ENCODE results near the gene CXCL16. TPM values are rescaled to one million over a fixed set of nuclear protein-coding genes. Genes with fewer than 3 reads are reported as not detected.

CXCL16 gene
- total RNA-seq, 1 donor from 2014 or later, result 32.3 TPM

- DNase-seq (ENCODE audit: low read depth), result no peak
- TF ChIP-seq, protein P1, sequence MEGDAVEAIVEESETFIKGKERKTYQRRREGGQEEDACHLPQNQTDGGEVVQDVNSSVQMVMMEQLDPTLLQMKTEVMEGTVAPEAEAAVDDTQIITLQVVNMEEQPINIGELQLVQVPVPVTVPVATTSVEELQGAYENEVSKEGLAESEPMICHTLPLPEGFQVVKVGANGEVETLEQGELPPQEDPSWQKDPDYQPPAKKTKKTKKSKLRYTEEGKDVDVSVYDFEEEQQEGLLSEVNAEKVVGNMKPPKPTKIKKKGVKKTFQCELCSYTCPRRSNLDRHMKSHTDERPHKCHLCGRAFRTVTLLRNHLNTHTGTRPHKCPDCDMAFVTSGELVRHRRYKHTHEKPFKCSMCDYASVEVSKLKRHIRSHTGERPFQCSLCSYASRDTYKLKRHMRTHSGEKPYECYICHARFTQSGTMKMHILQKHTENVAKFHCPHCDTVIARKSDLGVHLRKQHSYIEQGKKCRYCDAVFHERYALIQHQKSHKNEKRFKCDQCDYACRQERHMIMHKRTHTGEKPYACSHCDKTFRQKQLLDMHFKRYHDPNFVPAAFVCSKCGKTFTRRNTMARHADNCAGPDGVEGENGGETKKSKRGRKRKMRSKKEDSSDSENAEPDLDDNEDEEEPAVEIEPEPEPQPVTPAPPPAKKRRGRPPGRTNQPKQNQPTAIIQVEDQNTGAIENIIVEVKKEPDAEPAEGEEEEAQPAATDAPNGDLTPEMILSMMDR (conservative IDR thresholded peaks at IDR 0.05; ENCODE audit: low read depth, low read length), result no peak
- no peak overlapping the region for H3K4me3 ChIP-seq (ENCODE audit: low read depth, low read length)
Measured at GRCh38 chr17:4742629-4743028, 2.9 kb upstream of the CXCL16 start.

DNA sequence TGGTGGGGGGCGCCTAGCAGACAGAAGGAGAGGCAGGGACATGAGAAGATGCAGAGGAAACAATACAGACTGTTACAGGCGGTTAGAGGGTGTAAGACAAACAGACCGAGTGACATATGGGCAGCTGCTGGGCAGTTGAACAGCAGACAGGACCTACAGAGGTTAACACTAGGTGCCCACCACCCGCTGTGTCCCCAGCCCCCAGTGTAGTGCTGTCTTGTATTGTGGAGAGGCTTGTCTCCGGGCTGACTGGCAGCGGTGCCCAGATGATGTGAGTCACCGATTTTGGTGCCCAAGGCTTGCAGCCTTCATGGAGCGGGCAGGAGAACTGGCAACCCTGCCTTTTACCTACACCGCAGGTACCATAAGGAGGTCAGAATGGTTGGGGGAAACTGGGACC lies 2.4 kb upstream of the CXCL16 start:
- TF ChIP-seq, protein P1 (conservative IDR thresholded peaks at IDR 0.05; ENCODE audit: low read depth, low read length), result no peak

GRCh38 chr17:4741544-4741943 lies 1.8 kb upstream of the CXCL16 start:
- no peak overlapping the region for H3K4me3 ChIP-seq (ENCODE audit: low read depth, low read length)
- DNase-seq (ENCODE audit: low read depth), result no peak
- TF ChIP-seq, protein P1 (conservative IDR thresholded peaks at IDR 0.05; ENCODE audit: low read depth, low read length), result no peak

More for the DNA sequence above, 2.4 kb upstream of the CXCL16 start:
- no peak overlapping the region for H3K4me3 ChIP-seq (ENCODE audit: low read depth, low read length)
- DNase-seq (ENCODE audit: low read depth), result no peak

DNA sequence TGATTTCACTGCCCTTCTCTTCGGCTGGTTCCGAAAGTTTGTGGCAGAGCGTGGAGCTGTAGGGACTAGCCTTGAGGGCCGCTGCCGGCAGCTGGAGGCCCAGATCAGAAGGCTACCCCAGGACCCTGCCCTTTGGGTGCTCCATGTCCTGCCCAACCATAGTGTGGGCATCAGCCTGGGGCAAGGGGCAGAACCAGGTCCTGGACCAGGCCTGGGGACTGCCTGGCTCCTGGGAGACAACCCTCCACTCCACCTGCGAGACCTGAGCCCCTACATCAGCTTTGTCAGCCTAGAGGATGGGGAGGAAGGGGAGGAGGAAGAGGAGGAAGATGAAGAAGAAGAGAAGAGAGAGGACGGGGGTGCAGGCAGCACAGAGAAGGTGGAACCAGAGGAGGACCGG lies 856 bp upstream of the CXCL16 start:
- TF ChIP-seq, protein P1 (conservative IDR thresholded peaks at IDR 0.05; ENCODE audit: low read depth, low read length), result no peak
- DNase-seq (ENCODE audit: low read depth), result no peak
- no peak overlapping the region for H3K4me3 ChIP-seq (ENCODE audit: low read depth, low read length)

- DNase-seq (ENCODE audit: low read depth), result no peak
- TF ChIP-seq, protein P1 (conservative IDR thresholded peaks at IDR 0.05; ENCODE audit: low read depth, low read length), result no peak
Measured at GRCh38 chr17:4740025-4740351, 260 bp upstream of the CXCL16 start.

GRCh38 chr17:4738136-4739121 lies 1.3 kb downstream of the CXCL16 start:
- H3K4me3 ChIP-seq (ENCODE audit: low read depth, low read length), result peak overlapping the region; percentile 73
- TF ChIP-seq, protein P1 (conservative IDR thresholded peaks at IDR 0.05; ENCODE audit: low read depth, low read length), result no peak
- DNase-seq (ENCODE audit: low read depth), result peak; percentile 25

More at GRCh38 chr17:4740025-4740351, 260 bp upstream of the CXCL16 start:
- H3K4me3 ChIP-seq (ENCODE audit: low read depth, low read length), result peak overlapping the region; percentile 73
